HEK293 (cell line): Measurements from ENCODE around the gene HLA-DQA1.

Experiments used
- CTCF ChIA-PET: fragments of 350-600 bp; formaldehyde crosslinking; extraction: SDS; loops from one replicate; lab custom pipeline; 2021; ENCODE audit warnings: antibody characterized with exemption; lab: Yijun Ruan, JAX
- POLR2A ChIA-PET: fragments of 300-600 bp; formaldehyde crosslinking; extraction: SDS; loops from one replicate; lab custom pipeline; 2020; ENCODE audit warnings: antibody characterized with exemption, inconsistent platforms; lab: Yijun Ruan, JAX
- H3K27ac ChIP-seq: fragments of 200-500 bp; sonication (Bioruptor generic); 2 replicates; pipeline ENCODE4 v1.5.1; 2014; ENCODE audit warnings: low read depth, low read length, control low read depth, inconsistent platforms; ENCODE audit errors: extremely low read depth
- H3K36me3 ChIP-seq, 2 experiments: fragments of 200-500 bp in 1 of 2; sonication (Bioruptor generic) in 1 of 2; 1 replicate in 1 of 2; 2 replicates in 1 of 2; pipeline ENCODE4 v1.5.1; 2014 to 2017; ENCODE audit warnings: inconsistent platforms in 2 of 2, low read length in 2 of 2; ENCODE audit not compliant: control insufficient read depth in 2 of 2, insufficient read depth in 1 of 2
- H3K4me1 ChIP-seq: fragments of 200-500 bp; sonication (Bioruptor generic); 2 replicates; pipeline ENCODE4 v1.5.1; 2014; ENCODE audit warnings: mild to moderate bottlenecking, low read length, inconsistent platforms; ENCODE audit not compliant: control insufficient read depth, insufficient read depth
- H3K4me3 ChIP-seq: 2 replicates; pipeline ENCODE4 v1.5.1; 2011; ENCODE audit warnings: low read depth, mild to moderate bottlenecking, control low read depth, low read length, moderate library complexity
- H3K9me3 ChIP-seq: fragments of 200-500 bp; sonication (Bioruptor generic); 2 replicates; pipeline ENCODE4 v1.5.1; 2014; ENCODE audit warnings: low read depth, low read length, inconsistent platforms; ENCODE audit not compliant: control insufficient read depth, insufficient read depth
- KLF9 ChIP-seq: fragments of 450-650 bp; formaldehyde crosslinking; IDR thresholded peaks from 2 replicates; pipeline ENCODE4 v1.5.1; 2016; ENCODE audit warnings: missing biosample characterization, missing genetic modification characterization, low read depth
- RBAK ChIP-seq: fragments of 450-650 bp; formaldehyde crosslinking; IDR thresholded peaks from 2 replicates; pipeline ENCODE4 v1.5.1; 2016; ENCODE audit warnings: missing biosample characterization, missing genetic modification characterization
- SCRT2 ChIP-seq: fragments of 450-650 bp; formaldehyde crosslinking; IDR thresholded peaks from 2 replicates; pipeline ENCODE4 v1.5.1; 2016; ENCODE audit warnings: missing biosample characterization, missing genetic modification characterization
- ZBTB21 ChIP-seq: fragments of 450-650 bp; formaldehyde crosslinking; IDR thresholded peaks from 2 replicates; pipeline ENCODE4 v1.5.1; 2017; ENCODE audit warnings: missing biosample characterization, missing genetic modification characterization
- ZFP41 ChIP-seq: fragments of 450-650 bp; formaldehyde crosslinking; IDR thresholded peaks from 2 replicates; pipeline ENCODE4 v1.5.1; 2016; ENCODE audit warnings: missing biosample characterization, missing genetic modification characterization, borderline replicate concordance
- ZNF239 ChIP-seq: fragments of 450-650 bp; formaldehyde crosslinking; IDR thresholded peaks from 2 replicates; pipeline ENCODE4 v1.5.1; 2016; ENCODE audit warnings: missing biosample characterization, missing genetic modification characterization
- ZNF596 ChIP-seq: fragments of 450-650 bp; IDR thresholded peaks from 2 replicates; pipeline ENCODE4 v1.5.0; 2018; ENCODE audit warnings: missing biosample characterization, mild to moderate bottlenecking, missing genetic modification characterization, moderate library complexity
- ZNF747 ChIP-seq: fragments of 450-650 bp; formaldehyde crosslinking; IDR thresholded peaks from 2 replicates; pipeline ENCODE4 v1.5.1; 2016; ENCODE audit warnings: missing biosample characterization, missing genetic modification characterization
- ZXDB ChIP-seq: fragments of 450-650 bp; formaldehyde crosslinking; IDR thresholded peaks from 2 replicates; pipeline ENCODE4 v1.5.1; 2016; ENCODE audit warnings: missing biosample characterization, missing genetic modification characterization
- TF ChIP-seq, protein P1 (sequence below): fragments of 450-650 bp; formaldehyde crosslinking; IDR thresholded peaks from 2 replicates; pipeline ENCODE4; 2016; ENCODE audit warnings: missing biosample characterization, missing genetic modification characterization
- TF ChIP-seq, protein P2 (sequence below): fragments of 450-650 bp; formaldehyde crosslinking; IDR thresholded peaks from 2 replicates; pipeline ENCODE4 v1.5.1; 2016; ENCODE audit warnings: missing biosample characterization, missing genetic modification characterization
- TF ChIP-seq, protein P3 (sequence below): fragments of 450-650 bp; IDR thresholded peaks from 2 replicates; pipeline ENCODE4 v1.5.1; 2018; ENCODE audit warnings: missing biosample characterization, missing genetic modification characterization
- TF ChIP-seq, protein P4 (sequence below): fragments of 450-650 bp; formaldehyde crosslinking; IDR thresholded peaks from 2 replicates; pipeline ENCODE4 v1.5.1; 2017; ENCODE audit warnings: missing biosample characterization, missing genetic modification characterization
- TF ChIP-seq, protein P5 (sequence below): fragments of 450-650 bp; formaldehyde crosslinking; IDR thresholded peaks from 2 replicates; pipeline ENCODE4 v1.5.1; 2016; ENCODE audit warnings: missing biosample characterization, missing genetic modification characterization, borderline replicate concordance
- TF ChIP-seq, protein P6 (sequence below): IDR thresholded peaks from 2 replicates; pipeline ENCODE4 v1.6.1; 2011; ENCODE audit warnings: mild to moderate bottlenecking, low read depth, low read length, borderline replicate concordance

HLA-DQA1 gene

DNA sequence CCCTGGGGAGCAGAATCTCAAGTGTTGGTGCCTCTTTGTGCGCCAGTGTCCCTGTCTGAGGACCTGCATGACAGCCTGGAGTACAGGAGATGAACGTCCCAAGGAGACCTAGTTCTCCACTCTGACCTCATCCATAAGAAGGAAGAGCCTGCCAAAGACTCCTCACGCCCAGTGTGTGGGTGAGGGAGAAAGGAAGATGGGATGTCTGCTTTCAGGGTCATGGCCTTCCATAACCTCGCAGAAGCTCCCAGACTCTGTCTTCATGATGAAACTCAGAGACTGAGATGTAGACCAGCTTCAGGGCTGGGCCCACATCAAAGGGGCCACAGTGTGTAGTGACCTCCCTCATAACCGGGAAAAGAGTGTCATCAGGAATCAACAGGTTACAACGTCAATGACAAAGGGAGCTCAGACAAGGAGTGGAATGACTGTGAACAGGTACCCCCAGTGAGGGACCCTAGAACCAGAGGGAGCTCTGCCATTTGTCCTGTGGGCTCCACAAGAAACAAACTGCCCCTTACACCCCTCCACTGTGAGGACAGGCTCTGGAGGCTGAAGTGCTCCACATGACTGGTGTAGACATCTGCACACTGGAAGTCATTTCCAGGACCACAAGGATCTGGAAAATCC lies 21.2 kb downstream of the HLA-DQA1 start:
- Histone ChIP-seq H3K9me3 (no peaks in the 10 kb centered on the region), H3K36me3 (peaks cover 0 to 15% of the 10 kb centered on the region in 2 experiments; a peak in 1 of 3 replicates), H3K4me3 (no peak overlapping the region), H3K27ac (no peak overlapping the region), H3K4me1 (no peaks in the 10 kb centered on the region)
- CTCF ChIA-PET = no interaction called here
- TF ChIP-seq SCRT2 (tag by site-specific recombination) = peak; percentile 76
- TF ChIP-seq, protein P1, sequence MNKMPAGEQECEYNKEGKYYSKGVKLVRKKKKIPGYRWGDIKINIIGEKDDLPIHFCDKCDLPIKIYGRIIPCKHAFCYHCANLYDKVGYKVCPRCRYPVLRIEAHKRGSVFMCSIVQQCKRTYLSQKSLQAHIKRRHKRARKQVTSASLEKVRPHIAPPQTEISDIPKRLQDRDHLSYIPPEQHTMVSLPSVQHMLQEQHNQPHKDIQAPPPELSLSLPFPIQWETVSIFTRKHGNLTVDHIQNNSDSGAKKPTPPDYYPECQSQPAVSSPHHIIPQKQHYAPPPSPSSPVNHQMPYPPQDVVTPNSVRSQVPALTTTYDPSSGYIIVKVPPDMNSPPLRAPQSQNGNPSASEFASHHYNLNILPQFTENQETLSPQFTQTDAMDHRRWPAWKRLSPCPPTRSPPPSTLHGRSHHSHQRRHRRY = no peak
- POLR2A ChIA-PET = no interaction called here

DNA sequence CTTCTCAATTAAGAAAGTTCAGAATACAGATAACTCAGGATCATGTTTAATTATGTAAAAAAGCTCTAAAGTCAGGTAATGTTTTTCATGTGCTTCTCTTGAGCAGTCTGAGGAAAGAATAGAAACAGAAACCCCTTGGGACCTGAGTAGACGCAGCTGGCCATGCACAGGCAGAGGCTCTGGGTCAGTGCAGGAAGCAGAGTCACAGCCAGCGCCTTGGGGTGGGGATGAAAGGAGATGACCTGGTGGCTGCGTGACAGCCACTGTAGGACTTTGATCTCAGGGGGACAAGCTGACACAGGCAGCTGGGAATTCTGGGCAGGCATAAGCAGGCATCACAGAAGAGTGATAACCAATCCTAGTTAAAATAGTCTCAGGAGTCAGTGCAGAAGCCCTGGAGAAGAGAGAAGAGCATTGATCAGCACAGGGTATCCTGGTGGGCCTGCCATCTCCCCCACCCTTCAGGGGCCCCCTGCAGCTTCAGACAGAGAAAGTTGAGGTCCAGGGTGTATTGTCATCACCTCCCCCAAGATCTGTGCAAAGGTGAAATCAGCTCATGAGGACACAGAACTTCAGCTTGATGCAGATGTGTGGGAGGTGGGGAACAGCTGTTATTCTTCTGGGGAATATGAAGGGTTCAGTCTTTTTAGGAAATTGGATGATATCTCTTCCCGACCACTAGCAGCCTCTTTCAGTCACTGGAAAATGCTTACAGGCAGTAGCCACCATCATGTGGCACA lies 22.8 kb downstream of the HLA-DQA1 start:
- TF ChIP-seq, protein P2, sequence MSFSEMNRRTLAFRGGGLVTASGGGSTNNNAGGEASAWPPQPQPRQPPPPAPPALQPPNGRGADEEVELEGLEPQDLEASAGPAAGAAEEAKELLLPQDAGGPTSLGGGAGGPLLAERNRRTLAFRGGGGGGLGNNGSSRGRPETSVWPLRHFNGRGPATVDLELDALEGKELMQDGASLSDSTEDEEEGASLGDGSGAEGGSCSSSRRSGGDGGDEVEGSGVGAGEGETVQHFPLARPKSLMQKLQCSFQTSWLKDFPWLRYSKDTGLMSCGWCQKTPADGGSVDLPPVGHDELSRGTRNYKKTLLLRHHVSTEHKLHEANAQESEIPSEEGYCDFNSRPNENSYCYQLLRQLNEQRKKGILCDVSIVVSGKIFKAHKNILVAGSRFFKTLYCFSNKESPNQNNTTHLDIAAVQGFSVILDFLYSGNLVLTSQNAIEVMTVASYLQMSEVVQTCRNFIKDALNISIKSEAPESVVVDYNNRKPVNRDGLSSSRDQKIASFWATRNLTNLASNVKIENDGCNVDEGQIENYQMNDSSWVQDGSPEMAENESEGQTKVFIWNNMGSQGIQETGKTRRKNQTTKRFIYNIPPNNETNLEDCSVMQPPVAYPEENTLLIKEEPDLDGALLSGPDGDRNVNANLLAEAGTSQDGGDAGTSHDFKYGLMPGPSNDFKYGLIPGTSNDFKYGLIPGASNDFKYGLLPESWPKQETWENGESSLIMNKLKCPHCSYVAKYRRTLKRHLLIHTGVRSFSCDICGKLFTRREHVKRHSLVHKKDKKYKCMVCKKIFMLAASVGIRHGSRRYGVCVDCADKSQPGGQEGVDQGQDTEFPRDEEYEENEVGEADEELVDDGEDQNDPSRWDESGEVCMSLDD (tag by site-specific recombination) = no peak
- TF ChIP-seq, protein P3, sequence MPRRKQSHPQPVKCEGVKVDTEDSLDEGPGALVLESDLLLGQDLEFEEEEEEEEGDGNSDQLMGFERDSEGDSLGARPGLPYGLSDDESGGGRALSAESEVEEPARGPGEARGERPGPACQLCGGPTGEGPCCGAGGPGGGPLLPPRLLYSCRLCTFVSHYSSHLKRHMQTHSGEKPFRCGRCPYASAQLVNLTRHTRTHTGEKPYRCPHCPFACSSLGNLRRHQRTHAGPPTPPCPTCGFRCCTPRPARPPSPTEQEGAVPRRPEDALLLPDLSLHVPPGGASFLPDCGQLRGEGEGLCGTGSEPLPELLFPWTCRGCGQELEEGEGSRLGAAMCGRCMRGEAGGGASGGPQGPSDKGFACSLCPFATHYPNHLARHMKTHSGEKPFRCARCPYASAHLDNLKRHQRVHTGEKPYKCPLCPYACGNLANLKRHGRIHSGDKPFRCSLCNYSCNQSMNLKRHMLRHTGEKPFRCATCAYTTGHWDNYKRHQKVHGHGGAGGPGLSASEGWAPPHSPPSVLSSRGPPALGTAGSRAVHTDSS = no peak
- TF ChIP-seq KLF9 = no peak
- TF ChIP-seq, protein P4, sequence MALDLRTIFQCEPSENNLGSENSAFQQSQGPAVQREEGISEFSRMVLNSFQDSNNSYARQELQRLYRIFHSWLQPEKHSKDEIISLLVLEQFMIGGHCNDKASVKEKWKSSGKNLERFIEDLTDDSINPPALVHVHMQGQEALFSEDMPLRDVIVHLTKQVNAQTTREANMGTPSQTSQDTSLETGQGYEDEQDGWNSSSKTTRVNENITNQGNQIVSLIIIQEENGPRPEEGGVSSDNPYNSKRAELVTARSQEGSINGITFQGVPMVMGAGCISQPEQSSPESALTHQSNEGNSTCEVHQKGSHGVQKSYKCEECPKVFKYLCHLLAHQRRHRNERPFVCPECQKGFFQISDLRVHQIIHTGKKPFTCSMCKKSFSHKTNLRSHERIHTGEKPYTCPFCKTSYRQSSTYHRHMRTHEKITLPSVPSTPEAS (tag by site-specific recombination) = no peak
- no peak for TF ChIP-seq ZXDB (tag by site-specific recombination)
- TF ChIP-seq ZNF747 (tag by site-specific recombination) = no peak
- no peak for TF ChIP-seq ZBTB21 (tag by site-specific recombination)
- no peak for TF ChIP-seq ZNF596 (tag by site-specific recombination)
- TF ChIP-seq RBAK = no peak
- TF ChIP-seq, protein P5, sequence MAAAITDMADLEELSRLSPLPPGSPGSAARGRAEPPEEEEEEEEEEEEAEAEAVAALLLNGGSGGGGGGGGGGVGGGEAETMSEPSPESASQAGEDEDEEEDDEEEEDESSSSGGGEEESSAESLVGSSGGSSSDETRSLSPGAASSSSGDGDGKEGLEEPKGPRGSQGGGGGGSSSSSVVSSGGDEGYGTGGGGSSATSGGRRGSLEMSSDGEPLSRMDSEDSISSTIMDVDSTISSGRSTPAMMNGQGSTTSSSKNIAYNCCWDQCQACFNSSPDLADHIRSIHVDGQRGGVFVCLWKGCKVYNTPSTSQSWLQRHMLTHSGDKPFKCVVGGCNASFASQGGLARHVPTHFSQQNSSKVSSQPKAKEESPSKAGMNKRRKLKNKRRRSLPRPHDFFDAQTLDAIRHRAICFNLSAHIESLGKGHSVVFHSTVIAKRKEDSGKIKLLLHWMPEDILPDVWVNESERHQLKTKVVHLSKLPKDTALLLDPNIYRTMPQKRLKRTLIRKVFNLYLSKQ (tag by site-specific recombination) = no peak
- TF ChIP-seq, protein P6, sequence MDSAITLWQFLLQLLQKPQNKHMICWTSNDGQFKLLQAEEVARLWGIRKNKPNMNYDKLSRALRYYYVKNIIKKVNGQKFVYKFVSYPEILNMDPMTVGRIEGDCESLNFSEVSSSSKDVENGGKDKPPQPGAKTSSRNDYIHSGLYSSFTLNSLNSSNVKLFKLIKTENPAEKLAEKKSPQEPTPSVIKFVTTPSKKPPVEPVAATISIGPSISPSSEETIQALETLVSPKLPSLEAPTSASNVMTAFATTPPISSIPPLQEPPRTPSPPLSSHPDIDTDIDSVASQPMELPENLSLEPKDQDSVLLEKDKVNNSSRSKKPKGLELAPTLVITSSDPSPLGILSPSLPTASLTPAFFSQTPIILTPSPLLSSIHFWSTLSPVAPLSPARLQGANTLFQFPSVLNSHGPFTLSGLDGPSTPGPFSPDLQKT = no peak
- no peak for TF ChIP-seq ZNF239 (tag by site-specific recombination)
- TF ChIP-seq ZFP41 (tag by site-specific recombination) = no peak
- H3K36me3 ChIP-seq = peaks cover 0 to 15% of the 10 kb centered on the region in 2 experiments; a peak in 1 of 3 replicates
- H3K27ac ChIP-seq = no peak overlapping the region
- ChIA-PET CTCF (interaction anchor here (0.5 to 1.3 kb wide), 4 partner anchors 32 to 208 kb away, joined by 3 to 5 read pairs (median 4); no protein-coding TSS in a partner anchor), POLR2A (no interaction called here)
- H3K4me1 ChIP-seq = no peaks in the 10 kb centered on the region
- H3K9me3 ChIP-seq = no peaks in the 10 kb centered on the region
- no peak overlapping the region for H3K4me3 ChIP-seq
